GM19043 (cell line): ENCODE measurements around the gene KCNE3.

Experiments used
- ATAC-seq: cut with Tn5 transposase; IDR thresholded peaks from one replicate; pipeline ENCODE4 v1.9.1; 2021; ENCODE audit warnings: low read depth; ENCODE audit not compliant: unreplicated experiment

The KCNE3 gene, protein sequence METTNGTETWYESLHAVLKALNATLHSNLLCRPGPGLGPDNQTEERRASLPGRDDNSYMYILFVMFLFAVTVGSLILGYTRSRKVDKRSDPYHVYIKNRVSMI

DNA sequence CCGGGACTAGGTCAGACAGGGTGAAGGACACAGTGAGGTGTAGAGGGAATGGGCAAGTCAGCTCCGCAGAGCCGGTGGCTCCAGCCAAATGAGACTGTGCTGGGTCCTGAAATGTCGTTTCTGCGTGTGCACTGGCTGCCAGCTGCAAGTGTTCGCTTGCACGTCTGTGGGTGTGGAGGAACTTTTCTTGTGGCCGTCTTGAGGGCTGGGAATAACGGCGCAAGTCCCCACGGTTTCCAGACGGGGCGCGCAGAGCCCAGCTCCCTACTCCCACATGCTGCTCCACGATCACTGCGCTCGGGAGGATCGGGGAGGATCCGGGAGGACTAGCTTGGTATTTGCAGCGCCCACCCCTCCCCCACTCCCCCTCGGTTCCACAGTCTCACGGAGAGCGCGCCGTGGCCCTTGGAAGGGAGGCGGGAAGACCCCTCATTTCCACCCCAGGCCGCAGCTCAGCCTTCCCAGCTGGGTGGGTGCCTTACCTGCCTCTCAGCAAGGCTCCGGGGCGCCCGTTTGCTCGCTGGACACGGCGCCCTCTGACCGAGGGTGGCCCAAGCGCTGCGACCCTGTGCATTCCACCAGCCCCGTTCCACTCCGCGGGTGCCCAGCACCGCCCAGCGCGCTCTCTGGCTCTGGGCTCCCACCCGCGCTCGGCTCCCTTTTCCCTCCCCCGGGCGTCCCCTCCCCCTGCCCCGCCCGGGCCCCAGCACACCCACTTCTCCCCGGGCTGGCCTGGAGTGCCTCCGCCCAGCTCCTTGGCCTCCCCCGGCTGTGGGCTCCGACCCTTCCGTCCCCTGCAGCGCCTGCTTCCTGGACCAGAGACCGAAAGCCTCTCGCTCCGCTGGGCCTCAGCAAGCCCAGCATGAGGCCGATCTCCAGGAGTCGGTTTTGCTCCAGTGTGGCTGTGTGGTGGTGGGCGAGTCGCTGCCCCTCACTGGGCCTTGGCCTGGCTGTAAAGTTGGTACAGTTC lies at the start of gene KCNE3:
Gene KCNE3 (minus strand): TSS at position 634 of the 970 bp plus-strand sequence. CDS start 9,986 bp downstream, outside the sequence.
- no peak for ATAC-seq

DNA sequence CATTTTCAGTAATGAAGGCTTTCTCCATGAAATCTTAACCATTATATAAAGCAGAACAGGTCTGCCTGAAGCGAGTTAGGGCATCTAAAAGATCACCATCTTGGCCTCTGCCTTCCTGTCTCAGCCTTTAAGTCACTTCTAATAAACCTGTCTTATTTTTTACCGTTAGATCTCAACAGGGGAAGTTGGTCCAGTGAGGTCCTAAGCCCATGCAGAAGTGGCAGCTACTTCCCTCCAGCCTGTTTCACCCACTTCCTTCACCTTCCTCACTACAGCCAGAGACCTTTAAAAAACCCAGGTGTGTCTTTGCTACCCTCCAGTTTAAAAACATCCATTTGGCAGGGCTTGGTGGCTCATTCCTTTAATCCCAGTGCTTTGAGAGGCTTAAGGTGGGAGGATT lies 40.2 kb upstream of the KCNE3 start:
- no peak for ATAC-seq

DNA sequence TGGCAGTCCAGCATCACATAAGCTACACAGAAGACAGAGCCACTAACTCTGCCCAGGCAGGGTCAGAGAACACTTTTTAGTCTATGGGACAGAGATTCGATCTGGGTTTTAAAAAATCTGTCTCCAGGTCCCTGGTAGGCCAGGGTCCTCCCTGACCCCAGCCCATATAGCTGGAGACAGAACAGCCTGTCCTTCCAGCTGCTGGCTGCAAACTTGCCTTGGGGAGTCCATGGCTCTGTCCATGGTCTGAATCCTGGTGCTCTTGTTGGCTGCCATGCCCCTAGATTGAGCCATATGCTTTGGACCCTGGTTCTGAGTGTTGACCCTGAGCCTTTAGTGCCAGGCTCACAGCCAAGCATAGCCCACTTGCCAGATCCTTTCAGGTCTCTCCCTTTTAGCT lies 39.5 kb upstream of the KCNE3 start:
- ATAC-seq, result no peak

DNA sequence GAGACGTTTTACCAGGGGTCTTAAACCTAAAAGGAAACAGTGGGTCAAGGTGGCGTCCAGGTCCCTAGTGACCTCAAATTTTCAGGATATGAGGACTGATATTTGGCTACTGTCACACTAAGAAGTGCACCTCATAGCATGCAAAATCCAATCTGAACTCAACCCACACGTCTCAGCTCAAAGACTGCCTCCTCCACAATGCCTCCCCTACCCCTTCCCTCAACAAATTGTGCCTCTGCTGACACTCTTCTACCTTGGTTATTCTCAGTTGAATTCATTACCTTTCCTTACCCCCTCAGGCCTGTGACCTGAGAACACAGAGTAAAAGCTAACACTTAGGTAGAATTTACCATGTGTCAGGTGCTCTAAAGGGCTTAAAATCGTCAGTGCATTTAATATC lies 38.6 kb upstream of the KCNE3 start:
- ATAC-seq, result no peak

DNA sequence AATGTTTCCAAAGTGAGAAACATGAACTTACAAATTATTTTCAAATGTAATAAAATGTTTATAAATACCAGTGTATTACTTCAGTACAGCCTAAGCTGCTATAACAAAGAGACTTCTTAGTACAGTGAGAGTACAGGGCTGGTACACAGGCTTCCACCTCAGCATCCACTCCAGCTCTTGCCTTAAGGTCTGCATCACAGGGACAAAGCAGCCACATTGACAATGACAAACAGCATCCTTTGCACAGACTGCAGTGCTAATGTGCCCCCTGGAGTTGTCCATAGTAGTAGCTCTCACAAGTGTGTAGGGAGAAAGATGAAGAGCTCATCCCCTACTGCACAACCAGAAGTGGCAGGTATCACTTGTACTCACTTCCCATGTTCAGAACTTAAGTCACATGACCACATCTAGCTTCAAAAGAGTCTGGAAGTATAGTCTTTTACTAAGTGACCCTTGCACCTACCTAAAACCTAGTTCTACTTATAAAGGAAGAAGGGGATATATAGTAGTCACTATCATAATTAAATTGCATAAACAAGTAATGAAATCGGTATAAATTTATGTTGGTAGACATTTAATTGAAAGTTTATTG lies 36.8 kb upstream of the KCNE3 start:
- ATAC-seq, result no peak

DNA sequence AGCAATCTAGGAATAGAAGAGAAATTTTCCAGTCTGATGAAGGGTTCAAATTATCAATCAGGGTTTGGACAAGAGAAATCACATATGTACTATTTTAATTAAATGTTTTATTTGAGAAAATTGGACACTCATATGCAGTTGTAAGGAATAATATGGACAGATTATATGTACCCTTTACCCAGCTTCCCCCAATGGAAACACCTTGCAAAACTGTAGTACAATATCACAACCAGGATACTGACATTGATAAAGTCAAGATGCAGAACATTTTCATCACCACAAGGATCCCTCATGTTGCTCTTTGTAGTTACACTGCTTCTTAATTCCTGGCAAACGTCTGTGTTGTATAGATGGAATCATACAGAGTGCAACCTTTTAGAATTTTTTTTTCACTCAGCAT lies 27.6 kb upstream of the KCNE3 start:
- no peak for ATAC-seq

DNA sequence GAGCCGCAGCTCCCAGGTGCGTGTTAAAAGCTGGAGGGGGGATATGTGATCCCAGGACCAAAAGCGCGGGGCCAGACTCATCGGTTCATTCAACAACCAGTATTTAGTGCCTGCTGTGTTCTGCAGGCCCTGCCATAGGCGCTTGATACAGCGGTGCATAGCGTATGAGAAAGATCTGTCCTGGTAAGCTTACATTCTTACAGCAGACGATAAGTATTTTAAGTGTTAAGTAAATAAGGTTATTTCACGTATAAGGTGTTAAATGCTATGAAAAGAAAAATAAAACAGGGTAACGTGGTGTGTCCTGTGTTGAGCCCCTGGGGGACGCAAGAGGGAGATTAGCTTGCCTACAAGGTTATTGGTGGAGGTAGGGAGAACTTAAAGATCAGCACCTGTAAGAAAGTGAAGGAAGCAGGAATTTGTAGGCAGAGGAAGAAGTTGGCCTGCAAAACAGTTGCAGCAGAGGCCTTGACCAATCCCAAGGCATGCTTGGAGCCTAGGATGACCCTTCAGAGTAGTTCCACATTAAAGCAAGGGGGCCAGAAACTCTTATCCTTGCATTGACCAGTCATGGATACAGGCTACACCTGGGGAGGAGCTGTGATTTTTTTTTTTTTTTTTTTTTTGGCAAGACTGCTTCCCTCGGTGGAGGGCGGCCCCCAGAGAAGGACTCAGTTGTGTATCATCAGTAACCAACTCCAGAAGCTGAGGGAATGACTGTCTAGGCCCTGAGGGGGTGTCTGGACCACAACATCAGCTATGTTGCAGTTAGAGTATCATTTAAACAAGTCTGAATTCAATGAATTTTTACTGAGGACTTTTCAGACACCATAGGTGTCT lies 26.7 kb upstream of the KCNE3 start:
- ATAC-seq, result no peak

DNA sequence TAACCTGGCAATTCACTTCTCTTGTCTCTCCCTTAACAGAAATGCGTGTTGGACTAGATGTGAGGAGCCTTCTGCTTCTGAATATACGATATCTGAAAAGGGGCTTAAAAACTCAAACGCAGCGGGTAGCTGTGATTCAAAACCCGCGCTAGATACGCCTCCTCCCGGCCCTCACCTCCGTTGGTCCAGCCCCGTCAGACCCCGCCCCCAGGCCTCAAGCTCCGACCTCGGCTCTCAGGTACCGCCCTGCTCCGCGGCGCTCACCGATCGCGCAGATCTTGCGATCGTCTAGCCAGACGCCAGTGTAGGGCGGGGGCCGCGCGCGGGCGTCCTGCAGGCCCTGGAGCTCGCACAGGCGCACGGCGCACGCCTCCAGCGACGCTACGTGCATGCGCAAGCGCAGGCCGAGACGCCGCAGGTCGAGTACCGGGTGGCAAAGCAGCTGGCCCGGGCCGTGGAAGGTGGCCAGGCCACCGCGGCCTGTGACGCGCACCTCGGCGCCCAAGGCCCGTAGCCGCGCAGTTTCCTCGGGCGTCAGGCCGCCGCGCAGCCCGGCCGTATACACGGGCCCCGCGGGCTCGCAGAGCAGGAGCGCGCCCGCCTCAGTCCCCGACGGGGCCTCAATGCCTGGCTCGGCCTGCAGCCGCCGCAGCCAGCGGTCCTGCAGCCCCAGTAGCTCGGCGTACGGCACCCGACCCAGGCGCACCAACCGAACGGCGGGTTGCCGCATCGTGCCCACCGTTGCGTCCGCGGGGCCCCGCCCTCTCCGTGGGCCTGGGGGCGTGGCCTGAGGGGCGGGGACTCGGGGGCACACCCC lies 25.8 kb upstream of the KCNE3 start, which contains the start of gene LIPT2:
Gene LIPT2 (minus strand): TSS at position 751 of the 817 bp plus-strand sequence. CDS start 21 bp downstream, at position 730.
- ATAC-seq, result peak; percentile 96

DNA sequence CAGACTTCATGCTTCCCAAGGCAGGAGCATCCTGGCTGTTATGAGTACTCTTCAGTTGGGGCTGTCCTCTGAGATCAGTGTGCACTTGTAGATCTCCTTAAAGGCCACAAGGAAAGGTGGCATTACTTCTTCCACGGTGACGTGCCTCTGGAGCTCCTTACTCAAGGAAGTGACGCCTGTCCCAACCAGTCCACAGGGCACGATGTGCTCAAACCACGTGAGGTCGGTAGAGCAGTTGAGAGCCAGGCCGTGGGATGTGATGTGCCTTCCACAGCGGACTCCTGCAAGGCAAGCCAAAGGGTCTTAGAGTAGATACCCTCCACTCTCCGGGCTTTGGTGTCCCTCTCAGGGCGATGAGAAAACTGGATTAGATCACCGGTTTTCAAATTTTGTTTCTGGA lies 24.7 kb upstream of the KCNE3 start:
- no peak for ATAC-seq

DNA sequence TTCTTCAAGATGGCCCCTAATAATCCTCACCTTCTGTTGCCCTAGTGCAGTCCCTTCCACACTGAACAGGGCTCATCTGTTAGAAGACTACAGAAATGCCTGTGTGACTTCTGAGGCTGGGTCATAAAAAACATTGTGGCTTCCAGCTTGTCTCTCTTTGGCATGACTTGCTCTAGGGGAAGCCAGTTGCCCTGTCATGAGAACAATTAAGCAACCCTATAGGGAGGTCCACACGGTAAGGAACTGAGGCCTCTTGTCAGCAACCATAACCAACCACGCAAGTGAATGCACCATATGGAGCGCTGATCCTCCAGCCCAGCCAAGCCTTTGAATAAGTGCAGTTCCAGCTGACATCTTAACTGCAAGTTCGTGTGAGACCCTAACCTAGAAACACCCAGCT lies 23.6 kb upstream of the KCNE3 start:
- no peak for ATAC-seq

DNA sequence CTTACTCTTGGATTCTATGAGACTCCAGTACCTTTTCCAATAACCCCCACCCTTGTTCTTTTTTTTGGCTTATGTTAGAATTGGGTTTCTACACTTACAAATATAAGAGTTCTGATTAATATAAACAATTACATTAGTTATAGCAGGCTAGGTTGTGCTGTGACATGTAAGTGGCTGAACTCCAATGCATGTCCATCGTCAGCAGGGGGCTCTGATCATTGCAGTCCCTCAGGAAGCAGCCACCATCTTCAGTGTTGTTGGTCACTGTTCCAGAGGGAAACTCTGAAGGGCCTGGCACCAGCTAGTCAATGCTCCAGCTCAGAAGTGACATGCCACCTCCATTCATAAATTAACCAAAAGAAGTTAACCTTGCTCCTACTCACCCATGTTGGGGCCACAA lies 20.5 kb upstream of the KCNE3 start:
- ATAC-seq, result no peak

DNA sequence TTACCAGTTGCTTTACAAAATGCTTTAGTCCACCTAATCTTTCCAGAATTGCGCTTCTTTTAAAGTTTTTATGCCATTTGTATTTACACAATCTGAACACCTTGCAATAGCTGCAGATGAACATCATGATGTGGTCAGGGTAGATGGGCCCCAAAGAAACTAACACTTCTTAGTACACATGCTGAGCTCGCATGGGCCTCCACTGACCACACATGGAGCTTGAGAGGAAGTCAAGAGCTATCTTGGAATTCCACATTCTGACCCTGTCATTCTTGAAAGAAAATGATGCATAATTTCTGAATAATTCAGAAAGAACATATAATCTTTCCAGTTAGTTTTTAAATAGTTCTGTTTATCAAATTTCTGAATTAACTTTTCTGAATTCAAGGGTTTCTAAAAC lies 18.5 kb upstream of the KCNE3 start:
- no peak for ATAC-seq

DNA sequence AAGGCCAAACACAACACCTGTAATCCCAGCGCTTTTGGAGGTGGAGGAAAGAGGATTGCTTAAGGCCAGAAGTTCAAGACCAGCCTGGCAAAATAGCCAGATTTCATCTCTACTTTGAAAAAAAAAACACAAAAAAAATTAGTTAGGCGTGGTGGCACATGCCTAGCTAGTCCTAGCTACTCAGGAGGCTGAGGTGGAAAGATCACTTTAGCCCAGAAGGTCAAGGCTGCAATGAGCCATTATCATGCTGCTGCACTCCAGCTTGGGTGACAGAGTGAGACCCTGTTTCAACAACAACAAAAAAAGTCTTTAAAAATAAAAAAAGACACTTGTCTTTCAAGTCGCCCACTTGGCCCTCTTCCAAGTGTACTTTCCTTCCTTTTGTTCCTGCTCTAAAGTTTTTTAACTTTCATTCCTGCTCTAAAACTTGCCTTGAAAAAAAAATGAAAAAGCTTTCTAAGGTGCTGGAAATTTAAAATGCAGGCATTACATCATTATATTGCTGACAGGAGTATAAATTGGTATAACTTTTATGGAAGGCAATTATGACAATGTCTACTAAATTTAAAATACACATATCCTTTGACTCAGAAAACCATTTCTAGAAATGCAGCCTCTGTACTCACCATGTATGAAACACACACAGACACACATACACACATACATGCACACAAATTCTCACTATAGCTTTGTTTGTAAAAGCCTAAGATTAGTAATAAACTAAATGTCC lies 13.5 kb upstream of the KCNE3 start:
- no peak for ATAC-seq

DNA sequence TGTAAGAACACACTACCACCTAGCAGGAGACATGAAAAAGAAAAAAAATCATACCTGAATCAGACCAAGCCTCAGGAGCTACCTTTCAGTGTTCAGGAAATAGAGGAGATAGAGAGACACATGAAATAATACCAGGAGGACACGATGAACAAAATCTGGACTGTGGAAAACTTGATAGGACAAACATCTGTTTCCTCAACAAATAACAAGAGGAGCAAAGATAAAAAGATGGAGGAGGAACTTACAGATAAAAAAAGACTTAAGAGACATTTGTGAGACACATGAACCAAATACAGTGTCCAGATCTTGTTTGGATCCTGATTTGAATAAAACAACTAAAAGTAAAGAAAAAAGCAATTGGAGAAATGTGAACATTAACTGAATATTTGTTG lies 12.4 kb upstream of the KCNE3 start:
- no peak for ATAC-seq

DNA sequence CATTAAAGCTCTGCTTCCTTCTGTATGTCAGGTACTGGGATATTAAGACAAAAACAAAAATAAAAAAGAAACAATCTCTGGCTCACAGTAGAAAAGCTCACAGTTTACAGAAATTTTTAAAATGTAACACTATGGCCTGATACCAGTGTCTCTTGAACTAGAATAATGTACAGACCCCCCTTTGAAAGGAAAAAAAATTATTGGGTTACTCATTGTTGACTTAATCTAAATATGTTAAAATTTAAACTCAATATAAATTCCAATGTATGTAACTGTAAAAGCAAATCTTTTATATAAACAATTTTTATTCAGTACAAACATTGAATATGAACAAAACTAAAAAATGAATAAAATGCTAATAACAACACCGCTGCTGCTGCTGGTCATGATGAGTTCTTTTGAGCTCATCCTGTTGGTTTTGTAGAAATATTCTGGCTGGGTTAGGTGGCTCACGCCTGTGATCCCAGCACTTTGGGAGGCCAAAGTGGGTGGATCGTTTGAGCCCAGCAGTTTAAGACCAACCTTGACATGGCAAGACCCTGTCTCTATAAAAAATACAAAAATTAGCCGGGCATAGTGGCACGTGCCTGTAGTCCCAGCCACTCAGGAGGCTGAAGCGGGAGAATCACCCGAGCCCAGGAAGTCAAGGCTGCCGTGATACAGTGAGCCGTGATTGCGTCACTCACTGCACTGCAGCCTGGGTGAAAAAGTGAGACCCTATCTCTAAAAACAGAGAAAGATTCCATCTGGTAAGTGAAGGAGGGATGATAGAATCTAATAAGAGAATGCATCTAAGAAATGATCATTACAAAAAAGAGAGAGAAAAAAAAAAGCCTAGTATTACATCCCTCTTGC lies 11.8 kb upstream of the KCNE3 start:
- ATAC-seq, result no peak

DNA sequence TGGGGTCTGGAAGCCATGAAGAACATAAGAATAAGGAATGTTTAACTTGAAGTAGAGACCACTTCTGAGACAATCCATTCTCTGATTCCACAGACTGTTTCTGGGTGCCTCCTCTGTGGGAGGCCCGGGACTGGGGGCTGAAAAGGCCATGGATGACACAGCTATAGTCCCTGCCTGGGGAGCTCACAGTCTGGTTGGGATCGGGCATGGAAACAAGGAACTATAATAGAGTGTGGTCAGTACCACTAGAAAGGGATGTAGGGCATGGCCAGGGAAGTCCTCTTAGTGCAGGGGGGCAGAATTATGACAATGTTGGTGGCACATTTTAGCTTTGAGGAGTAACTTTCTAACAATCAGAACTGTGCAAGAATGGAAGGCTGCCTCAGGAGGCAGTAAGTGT lies 9.2 kb upstream of the KCNE3 start:
- no peak for ATAC-seq

DNA sequence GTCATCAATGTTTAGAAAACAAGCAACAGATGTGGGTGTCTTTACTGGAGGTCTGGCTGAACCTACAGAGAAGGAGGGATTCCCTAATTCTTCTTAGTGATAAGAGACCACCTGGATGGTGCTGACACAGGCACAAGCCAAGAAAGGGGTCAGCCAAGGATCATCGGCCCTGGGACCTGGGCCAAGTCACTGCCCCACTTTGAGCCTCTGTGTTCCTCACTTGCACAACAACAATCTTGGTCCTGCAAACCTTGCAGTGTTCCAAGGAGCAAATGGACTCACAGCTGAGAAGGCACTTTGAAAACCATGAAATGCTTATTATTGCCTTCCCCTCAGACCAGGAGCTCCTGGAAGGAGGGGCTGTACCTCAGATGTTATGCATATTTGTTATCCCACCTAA lies 7.0 kb upstream of the KCNE3 start:
- no peak for ATAC-seq

DNA sequence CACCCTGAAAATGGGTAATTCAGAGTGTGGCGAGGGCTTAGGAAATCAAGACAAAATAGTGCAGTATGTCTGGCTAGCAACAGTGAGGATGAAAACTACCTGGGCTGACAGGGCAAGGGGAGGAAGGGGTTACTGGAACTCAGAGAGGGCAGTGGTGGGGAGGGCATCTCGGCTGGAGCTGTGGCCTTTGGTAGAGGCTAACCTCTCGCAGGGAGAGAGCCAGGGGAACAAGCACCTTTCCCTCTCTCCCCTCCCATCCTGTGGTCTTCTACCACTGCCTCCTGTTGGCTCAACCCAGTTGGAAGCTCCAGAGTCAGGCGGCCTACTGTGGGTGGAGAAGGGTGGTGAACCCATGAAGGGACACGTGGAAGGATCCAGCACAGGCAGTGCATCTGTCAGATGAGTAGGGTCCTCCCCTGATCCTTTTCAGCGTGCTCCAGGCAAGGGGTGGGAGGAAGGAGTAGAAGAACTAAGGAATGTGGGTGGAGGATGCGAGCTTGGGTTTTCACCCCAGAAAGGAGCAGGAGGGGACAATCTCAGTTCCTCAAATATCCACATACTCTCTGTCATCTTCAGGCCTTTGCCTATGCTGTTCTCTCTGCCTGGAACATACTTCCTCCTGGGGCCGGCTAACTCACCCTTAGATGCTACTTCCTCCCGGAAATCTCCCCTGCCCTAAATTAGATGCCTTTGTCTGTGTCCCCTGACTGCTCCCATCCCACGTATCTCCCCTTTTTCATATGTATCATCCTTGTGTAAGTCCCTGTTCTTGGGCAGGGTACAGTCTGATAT lies 6.2 kb upstream of the KCNE3 start:
- ATAC-seq, result no peak
